Stimulated activated CD4-positive, alpha-beta T cell treated with anti-CD3 and anti-CD28 coated beads, Interleukin-4, amount 100 ng/mL, for 48 hours (primary cell): ENCODE measurements around the gene PIP4P1.
"Not testable (repeated sequence)": the region's sequence is repeated elsewhere in the genome, so short reads cannot be mapped to it uniquely, and the experiment has no call there.

Source experiments
- DNase-seq, 2 donors: peaks; one replicate each; pipeline ENCODE4 v3.0.0-alpha.2; 2020; ENCODE audit warnings: low read depth in 2 of 2

PIP4P1 gene

GRCh38 chr14:20476776-20477175 lies 15.5 kb upstream of the PIP4P1 start:
- DNase-seq = no peak

GRCh38 chr14:20472536-20473169 lies 11.4 kb upstream of the PIP4P1 start:
- no peak for DNase-seq

- no peak for DNase-seq
These were observed 9.3 kb upstream of the PIP4P1 start for GRCh38 chr14:20470603-20470901.

GRCh38 chr14:20469890-20470602 lies 8.8 kb upstream of the PIP4P1 start:
- peak; percentile 39 to 58 for DNase-seq

GRCh38 chr14:20469242-20469889 lies 8.1 kb upstream of the PIP4P1 start, which contains the start of gene PNP:
PNP (plus strand) TSS chr14:20469406; CDS start chr14:20469525, 119 bp downstream.
- DNase-seq = peak; percentile 79 to 87

GRCh38 chr14:20468764-20469241 lies 7.6 kb upstream of the PIP4P1 start:
- no peak for DNase-seq

- DNase-seq = peak in 1 of 2 donors; percentile 32
These were observed 593 bp downstream of the PIP4P1 start for GRCh38 chr14:20460458-20461224.

- DNase-seq = no peak
These were observed 3.0 kb downstream of the PIP4P1 start for GRCh38 chr14:20458031-20458789.

- DNase-seq = no peak
These were observed 4.3 kb downstream of the PIP4P1 start for GRCh38 chr14:20456971-20457370.

- DNase-seq = peak in 1 of 2 donors; percentile 75
These were observed 5.6 kb downstream of the PIP4P1 start for GRCh38 chr14:20455355-20456300.

GRCh38 chr14:20454516-20455354 lies 6.5 kb downstream of the PIP4P1 start, which contains the start of the genes APEX1 and OSGEP:
APEX1 (plus strand) TSS chr14:20455226; CDS start chr14:20455646, 420 bp downstream.
OSGEP (minus strand) TSS chr14:20454812; CDS start chr14:20454683, 129 bp downstream.
- peak; percentile 95 to 97 for DNase-seq

- not testable (repeated sequence) for DNase-seq
These were observed 8.4 kb downstream of the PIP4P1 start for GRCh38 chr14:20452831-20453230.

- no peak for DNase-seq
These were observed 14.3 kb downstream of the PIP4P1 start for GRCh38 chr14:20446889-20447288.

GRCh38 chr14:20443650-20444049 lies 17.6 kb downstream of the PIP4P1 start:
- DNase-seq = not testable (repeated sequence)

- no peak for DNase-seq
These were observed 19.8 kb downstream of the PIP4P1 start for GRCh38 chr14:20441461-20441860.

- DNase-seq = peak in 1 of 2 donors; percentile 5
These were observed 20.4 kb downstream of the PIP4P1 start for GRCh38 chr14:20440882-20441281.

- no peak for DNase-seq
These were observed 20.8 kb downstream of the PIP4P1 start for GRCh38 chr14:20440465-20440864.

- no peak for DNase-seq
These were observed 22.6 kb downstream of the PIP4P1 start for GRCh38 chr14:20438664-20439063.

- no peak for DNase-seq
These were observed 24.9 kb downstream of the PIP4P1 start for GRCh38 chr14:20436363-20436755.
